Dedifferentiated amniotic fluid mesenchymal stem cell (primary cell): Measurements from ENCODE around the gene AFF1.

Experiments
- DNase-seq: peaks from one replicate; pipeline ENCODE4 v3.0.0-alpha.2; 2016; ENCODE audit errors: extremely low spot score

The AFF1 gene, protein sequence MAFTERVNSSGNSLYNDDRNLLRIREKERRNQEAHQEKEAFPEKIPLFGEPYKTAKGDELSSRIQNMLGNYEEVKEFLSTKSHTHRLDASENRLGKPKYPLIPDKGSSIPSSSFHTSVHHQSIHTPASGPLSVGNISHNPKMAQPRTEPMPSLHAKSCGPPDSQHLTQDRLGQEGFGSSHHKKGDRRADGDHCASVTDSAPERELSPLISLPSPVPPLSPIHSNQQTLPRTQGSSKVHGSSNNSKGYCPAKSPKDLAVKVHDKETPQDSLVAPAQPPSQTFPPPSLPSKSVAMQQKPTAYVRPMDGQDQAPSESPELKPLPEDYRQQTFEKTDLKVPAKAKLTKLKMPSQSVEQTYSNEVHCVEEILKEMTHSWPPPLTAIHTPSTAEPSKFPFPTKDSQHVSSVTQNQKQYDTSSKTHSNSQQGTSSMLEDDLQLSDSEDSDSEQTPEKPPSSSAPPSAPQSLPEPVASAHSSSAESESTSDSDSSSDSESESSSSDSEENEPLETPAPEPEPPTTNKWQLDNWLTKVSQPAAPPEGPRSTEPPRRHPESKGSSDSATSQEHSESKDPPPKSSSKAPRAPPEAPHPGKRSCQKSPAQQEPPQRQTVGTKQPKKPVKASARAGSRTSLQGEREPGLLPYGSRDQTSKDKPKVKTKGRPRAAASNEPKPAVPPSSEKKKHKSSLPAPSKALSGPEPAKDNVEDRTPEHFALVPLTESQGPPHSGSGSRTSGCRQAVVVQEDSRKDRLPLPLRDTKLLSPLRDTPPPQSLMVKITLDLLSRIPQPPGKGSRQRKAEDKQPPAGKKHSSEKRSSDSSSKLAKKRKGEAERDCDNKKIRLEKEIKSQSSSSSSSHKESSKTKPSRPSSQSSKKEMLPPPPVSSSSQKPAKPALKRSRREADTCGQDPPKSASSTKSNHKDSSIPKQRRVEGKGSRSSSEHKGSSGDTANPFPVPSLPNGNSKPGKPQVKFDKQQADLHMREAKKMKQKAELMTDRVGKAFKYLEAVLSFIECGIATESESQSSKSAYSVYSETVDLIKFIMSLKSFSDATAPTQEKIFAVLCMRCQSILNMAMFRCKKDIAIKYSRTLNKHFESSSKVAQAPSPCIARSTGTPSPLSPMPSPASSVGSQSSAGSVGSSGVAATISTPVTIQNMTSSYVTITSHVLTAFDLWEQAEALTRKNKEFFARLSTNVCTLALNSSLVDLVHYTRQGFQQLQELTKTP

GRCh38 chr4:86934771-86935565 is at the start of gene AFF1:
Gene AFF1, plus strand, starts transcription at chr4:86935011. Its CDS starts 13,523 bp downstream, at chr4:86948534.
- peak; percentile 74 for DNase-seq

DNA sequence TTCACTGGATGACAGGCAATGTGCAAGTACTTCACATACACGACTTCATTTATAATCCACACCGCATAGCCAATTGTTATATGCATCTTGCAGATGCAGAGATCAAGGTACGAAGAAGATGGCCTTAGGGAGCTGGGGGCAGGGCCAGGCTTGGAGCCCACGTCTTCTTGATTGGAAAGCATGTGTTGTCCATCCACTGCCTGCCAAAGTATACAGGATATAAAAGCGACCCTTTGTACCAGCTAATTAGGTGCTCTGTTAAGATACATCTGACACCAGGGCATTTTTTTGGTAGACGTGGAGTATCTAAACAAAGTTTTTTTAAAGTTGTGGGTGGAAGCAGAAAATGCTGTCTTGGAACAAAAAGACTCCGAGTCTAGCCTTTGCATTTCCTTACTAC is 44.0 kb upstream of the AFF1 start:
- no peak for DNase-seq

GRCh38 chr4:86891762-86892635 is 42.8 kb upstream of the AFF1 start, which contains the start of gene C4orf36:
Gene C4orf36, minus strand, starts transcription at chr4:86892422. Its CDS starts 902 bp downstream, at chr4:86891520.
- no peak for DNase-seq

DNA sequence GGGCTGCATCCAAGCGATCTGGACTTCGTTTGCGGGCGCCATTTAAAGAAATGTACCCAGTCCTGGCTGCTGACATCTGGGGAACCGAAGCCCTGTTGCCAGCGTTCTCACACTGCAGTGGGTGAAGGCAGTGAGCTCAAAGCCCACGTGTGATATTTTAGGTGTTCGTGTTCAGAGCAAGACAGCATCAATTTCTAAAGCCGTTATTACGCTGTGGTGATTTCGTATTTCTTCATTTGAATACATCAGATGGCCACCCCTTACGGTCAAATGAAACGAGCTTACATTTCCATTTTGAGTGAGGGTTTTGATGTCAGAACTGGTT is 42.2 kb upstream of the AFF1 start:
- DNase-seq, result no peak

- no peak for DNase-seq
Measured at GRCh38 chr4:86893136-86893535, 41.7 kb upstream of the AFF1 start.

DNA sequence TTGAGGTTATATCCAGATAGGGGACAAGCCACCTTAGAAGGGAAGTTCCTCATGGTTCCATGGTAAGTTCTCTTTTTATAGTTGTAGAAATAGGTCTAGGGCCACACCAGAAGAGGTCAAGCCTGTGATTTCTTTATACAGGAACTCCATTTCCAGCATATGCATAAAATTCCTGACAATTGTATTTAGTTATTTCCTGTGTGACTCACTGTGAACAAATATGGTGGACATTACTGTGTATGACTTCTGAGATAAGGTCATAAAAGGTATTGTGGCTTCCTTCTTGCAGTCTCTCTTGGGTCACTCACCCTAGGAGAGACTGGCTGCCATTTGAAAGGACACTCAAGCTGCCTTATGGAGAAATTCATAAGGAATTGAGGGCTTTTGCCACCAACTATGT is 40.4 kb upstream of the AFF1 start:
- DNase-seq, result no peak

DNA sequence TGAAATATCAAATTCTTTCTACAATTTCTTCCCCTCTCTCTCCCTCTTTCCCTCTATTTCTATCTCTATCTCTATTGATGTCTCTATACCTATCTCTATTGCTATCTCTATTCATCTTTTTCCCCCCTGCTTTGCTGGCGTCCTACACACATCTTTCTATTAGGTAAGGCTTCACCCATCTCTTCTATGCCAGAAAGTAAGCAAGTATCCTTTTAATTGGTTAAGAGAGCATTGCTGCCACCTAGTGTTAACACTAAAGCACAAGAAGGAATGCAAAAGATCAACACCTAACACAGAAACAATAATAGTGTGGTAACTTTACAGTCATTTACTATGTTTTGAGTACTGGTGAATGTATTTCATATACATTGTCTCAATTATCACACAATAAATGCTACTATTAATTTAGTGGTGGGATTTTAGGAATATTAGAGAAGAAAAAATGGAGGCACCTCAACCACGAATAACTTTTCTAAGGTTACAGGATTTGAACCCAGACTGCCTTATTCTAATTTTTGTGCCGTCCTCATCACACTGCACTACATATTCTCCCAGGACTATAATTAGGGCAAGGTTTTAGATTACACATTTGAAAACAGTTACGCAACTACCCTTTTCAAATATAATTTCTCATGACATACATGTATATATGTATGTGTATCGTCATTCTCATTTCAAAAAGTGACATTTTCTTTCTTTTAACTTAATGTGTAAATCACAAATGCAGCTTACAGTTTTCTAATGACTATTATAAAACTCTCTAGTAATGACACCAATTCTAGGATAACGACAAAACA is 38.9 kb upstream of the AFF1 start:
- DNase-seq, result peak; percentile 72

- no peak for DNase-seq
Measured at GRCh38 chr4:86896596-86896995, 38.2 kb upstream of the AFF1 start.

- no peak for DNase-seq
Measured at GRCh38 chr4:86898562-86898961, 36.2 kb upstream of the AFF1 start.

DNA sequence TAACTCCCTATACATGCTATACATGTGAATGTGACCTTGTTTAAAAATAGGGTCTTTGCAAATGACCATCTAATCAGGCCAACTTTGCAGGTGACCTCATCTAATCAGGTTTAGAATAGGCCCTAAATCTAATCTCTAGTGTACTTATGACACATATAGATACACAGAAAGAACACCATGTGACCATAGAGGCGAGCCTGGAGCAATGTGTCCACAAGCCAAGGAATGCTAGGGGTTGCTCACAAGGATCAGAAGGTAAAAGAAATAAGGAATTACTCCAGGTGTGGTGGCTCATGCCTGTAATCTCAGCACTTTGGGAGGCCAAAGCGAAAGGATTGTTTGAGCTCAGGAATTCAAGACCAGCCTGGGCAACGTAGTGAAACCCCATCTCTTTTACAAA is 32.9 kb upstream of the AFF1 start:
- no peak for DNase-seq

DNA sequence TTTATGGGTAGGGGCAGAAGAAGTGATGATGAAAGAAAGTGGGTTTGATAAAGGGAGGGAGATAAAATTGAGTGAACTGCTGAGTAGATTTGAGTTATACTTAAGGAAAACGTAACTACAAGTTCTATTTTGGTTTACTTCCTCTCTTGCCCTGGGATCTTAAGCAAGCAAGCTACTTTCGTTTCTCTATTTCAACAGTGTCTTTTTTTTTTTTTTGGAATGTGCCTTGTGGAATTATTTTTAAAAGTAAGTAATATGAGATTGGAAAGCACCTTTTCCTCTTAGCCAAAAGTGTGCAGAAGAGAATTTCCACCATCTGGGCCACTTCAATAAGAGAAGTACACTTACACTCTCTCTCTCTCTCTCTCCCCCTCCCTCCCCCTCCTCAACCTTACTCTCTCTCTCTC is 26.6 kb upstream of the AFF1 start:
- peak; percentile 45 for DNase-seq

DNA sequence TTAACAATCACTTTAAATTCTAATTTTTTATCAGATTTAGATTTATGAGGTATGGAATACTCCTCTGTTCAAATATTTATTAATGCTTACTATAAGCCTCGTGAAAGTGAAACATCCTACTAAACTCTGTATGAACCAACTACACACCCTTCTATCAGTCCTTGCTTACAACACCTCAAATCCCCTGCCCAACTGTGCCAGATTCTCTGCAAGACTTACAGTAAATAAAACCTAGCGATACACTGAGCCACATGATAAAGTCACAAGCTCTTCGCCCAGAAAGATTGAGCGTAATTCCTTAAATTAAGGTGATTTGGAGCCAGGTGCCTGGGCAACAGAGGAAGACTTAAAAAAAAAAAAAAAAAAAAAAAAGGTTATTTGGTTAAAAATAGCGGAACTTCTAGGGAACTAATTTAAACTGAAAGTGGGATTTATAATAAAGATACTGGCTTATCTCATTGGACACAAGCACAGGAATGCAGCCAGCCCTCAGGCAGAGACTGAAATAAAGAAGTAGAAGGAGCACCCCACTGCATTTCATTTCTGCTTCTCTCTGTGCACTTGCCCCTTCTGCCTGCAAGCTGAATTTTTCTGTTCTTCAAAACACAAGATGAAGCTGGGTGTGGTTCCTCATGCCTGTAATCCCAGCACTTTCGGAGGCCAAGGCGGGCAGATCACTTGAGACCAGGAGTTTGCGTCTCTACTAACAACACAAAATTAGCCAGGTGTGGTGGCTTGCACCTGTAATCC is 25.1 kb upstream of the AFF1 start:
- DNase-seq, result no peak

GRCh38 chr4:86910369-86910768 is 24.4 kb upstream of the AFF1 start:
- DNase-seq, result no peak

DNA sequence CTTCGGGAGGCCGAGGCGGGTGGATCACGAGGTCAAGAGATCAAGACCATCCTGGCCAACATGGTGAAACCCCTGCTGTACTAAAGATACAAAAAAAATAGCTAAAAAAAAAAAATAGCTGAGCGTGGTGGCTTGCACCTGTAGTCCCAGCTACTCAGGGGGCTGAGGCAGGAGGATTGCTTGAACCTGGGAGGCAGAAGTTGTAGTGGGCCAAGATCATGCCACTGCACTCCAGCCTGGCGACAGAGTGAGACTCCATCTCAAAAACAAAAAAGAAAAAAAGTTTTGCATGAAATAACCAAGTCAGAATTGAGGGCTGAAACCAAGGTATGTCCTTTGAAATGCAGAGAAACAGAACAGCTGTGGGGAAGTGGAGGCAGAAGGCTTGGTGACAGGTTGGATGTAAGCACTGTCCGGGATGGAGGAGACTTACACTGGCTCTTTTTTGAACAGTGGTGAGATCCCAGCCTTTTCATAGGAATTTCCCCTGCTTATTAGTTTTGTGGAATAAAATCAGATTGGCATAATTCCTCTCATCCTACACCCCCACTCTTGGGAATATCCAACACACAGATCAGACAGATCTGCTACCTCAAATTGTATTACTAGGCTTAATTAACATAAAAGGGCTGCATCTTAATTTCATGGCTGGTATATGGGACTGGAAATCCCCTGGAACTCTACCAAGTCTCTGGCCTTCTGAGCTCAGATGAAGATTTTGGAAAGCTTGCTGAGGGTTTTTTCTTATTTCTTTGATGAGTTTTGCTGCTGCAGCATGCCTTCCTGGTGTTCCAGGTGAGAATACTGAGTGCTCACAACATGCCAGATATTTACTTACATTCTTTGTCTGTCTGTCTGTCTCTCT is 23.8 kb upstream of the AFF1 start:
- no peak for DNase-seq

DNA sequence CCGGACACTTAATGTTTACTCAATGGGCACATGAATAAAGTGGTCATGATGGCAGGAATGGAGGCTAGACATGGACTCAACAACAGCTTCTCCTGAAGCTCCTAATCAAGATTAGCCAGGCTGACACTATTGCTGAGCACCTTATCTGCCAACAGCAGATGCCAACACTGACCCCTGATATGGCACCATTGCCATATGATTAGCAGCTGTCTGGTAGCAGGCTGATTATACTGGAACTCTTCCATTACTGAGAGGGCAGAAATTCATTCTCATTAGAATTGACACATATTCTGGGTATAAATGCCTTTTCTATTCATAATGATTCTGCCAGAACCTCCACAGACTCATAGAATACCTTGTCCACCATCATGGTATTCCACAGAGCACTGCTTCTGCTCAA is 18.4 kb upstream of the AFF1 start:
- DNase-seq, result no peak

GRCh38 chr4:86917212-86918039 is 17.4 kb upstream of the AFF1 start:
- no peak for DNase-seq

DNA sequence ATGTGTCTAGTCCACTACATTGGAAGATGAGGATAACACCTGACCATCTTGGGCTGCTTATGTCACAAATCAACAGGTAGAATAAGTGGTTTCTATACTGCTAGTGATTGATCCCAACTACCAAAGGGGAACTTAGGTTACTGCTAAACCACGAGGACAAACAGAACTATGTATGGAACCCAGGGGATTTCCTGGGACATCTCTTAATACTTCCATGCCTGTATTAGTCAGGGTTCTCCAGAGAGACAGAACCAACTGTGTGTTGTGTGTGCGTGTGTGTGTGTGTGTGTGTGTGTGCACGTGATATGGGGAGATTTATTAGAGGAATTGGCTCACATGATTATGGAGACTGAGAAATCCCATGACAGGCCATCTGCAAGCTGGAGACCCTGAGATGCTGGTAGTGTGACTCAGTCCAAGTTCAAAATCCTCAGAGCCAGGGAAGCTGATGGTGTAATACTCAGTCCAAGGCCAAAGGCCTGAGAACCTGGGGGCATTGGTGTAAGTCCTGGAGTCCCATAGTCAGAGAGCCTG is 16.2 kb upstream of the AFF1 start:
- no peak for DNase-seq
